GM23338 (cell line): ENCODE measurements around the gene SYNDIG1. TPM values are rescaled to one million over a fixed set of nuclear protein-coding genes. Genes with fewer than 3 reads are reported as not detected.

Experiments used
- ATAC-seq: fragments of 200-7000 bp; cut with Tn5 transposase; 3 replicates; pipeline ENCODE4 v1.9.1; 2020
- DNase-seq: peaks from one replicate; pipeline ENCODE4 v3.0.0-alpha.2; 2015; ENCODE audit warnings: low spot score
- H2AFZ ChIP-seq: fragments of 200-600 bp; sonication (generic); 2 replicates; pipeline ENCODE4 v1.8.0; 2016; ENCODE audit warnings: antibody characterized with exemption, mild to moderate bottlenecking, moderate library complexity
- H3F3A ChIP-seq: fragments of 200-600 bp; sonication (generic); replicated peaks from 2 replicates; pipeline ENCODE4 v1.8.0; 2017; ENCODE audit warnings: antibody characterized with exemption, mixed run types, low read depth
- H3K27ac ChIP-seq: fragments of 200-600 bp; sonication (generic); 2 replicates; pipeline ENCODE4 v1.6.1; 2016; ENCODE audit warnings: low read depth
- H3K27me3 ChIP-seq: fragments of 200-600 bp; sonication (generic); 2 replicates; pipeline ENCODE4 v1.8.0; 2016; ENCODE audit warnings: mild to moderate bottlenecking, mixed run types, moderate library complexity; ENCODE audit not compliant: insufficient read depth
- H3K36me3 ChIP-seq: fragments of 200-600 bp; sonication (generic); 2 replicates; pipeline ENCODE4 v1.8.0; 2016; ENCODE audit warnings: mild to moderate bottlenecking; ENCODE audit not compliant: insufficient read depth
- H3K4me1 ChIP-seq: fragments of 200-600 bp; sonication (generic); 2 replicates; pipeline ENCODE4 v1.8.0; 2016; ENCODE audit warnings: mild to moderate bottlenecking, moderate library complexity; ENCODE audit not compliant: insufficient read depth
- H3K4me2 ChIP-seq: fragments of 200-600 bp; sonication (generic); 2 replicates; pipeline ENCODE4 v1.7.1; 2017; ENCODE audit warnings: mixed run types
- H3K4me3 ChIP-seq: fragments of 200-600 bp; sonication (generic); 2 replicates; pipeline ENCODE4 v1.6.1; 2016; ENCODE audit warnings: mixed run types
- H3K79me2 ChIP-seq: fragments of 200-600 bp; sonication (generic); replicated peaks from 2 replicates; pipeline ENCODE4 v1.8.0; 2017; ENCODE audit warnings: mild to moderate bottlenecking; ENCODE audit not compliant: insufficient read depth
- H3K9me2 ChIP-seq: fragments of 200-600 bp; sonication (generic); 2 replicates; pipeline ENCODE4 v1.8.0; 2017; ENCODE audit not compliant: insufficient read depth
- H4K20me1 ChIP-seq: fragments of 200-600 bp; sonication (generic); replicated peaks from 2 replicates; pipeline ENCODE4 v1.8.0; 2017; ENCODE audit warnings: mild to moderate bottlenecking; ENCODE audit not compliant: insufficient read depth
- H3K27ac Mint-ChIP-seq: 2 replicates; pipeline ENCODE4 v1.8.0; 2020; ENCODE audit warnings: inconsistent platforms, mild to moderate bottlenecking, moderate library complexity, mixed read lengths
- H3K27me3 Mint-ChIP-seq: 3 replicates; pipeline ENCODE4 v1.8.0; 2022; ENCODE audit warnings: low read depth, mild to moderate bottlenecking, moderate library complexity, mixed read lengths, inconsistent platforms; ENCODE audit not compliant: insufficient read depth, poor library complexity
- H3K36me3 Mint-ChIP-seq: 3 replicates; pipeline ENCODE4 v1.8.0; 2021; ENCODE audit warnings: low read depth, mild to moderate bottlenecking, inconsistent platforms, moderate library complexity, mixed read lengths
- H3K4me1 Mint-ChIP-seq: 3 replicates; pipeline ENCODE4 v1.8.0; 2020; ENCODE audit warnings: mild to moderate bottlenecking, inconsistent platforms, mixed read lengths
- H3K4me3 Mint-ChIP-seq: 3 replicates; pipeline ENCODE4 v1.8.0; 2021; ENCODE audit warnings: moderate library complexity, mild to moderate bottlenecking, inconsistent platforms, mixed read lengths
- H3K9me3 Mint-ChIP-seq: 3 replicates; pipeline ENCODE4 v1.8.0; 2020; ENCODE audit warnings: moderate library complexity, mild to moderate bottlenecking, inconsistent platforms, mixed read lengths
- CTCF ChIP-seq, 2 experiments: fragments of 200-600 bp in 1 of 2; sonication (generic) in 1 of 2; conservative IDR thresholded peaks; 2 replicates each; pipeline versions ENCODE4 v1.5.1 to v1.6.1; 2016 to 2017; ENCODE audit warnings: antibody characterized with exemption in 2 of 2, low read depth in 2 of 2, mild to moderate bottlenecking in 2 of 2, moderate library complexity in 1 of 2
- ETS1 ChIP-seq: IDR thresholded peaks from 2 replicates; pipeline ENCODE4 v1.6.1; 2016; ENCODE audit warnings: antibody characterized with exemption
- EZH2 ChIP-seq: fragments of 200-600 bp; sonication (generic); IDR thresholded peaks from one replicate; pipeline ENCODE4 v1.8.0; 2017; ENCODE audit warnings: antibody characterized with exemption, mild to moderate bottlenecking, low read depth; ENCODE audit not compliant: unreplicated experiment
- EZH2phosphoT487 ChIP-seq: fragments of 200-600 bp; sonication (generic); IDR thresholded peaks from one replicate; pipeline ENCODE4 v1.8.1; 2018; ENCODE audit warnings: antibody characterized with exemption; ENCODE audit not compliant: unreplicated experiment
- JUNB ChIP-seq: IDR thresholded peaks from one replicate; pipeline ENCODE4 v1.6.1; 2016; ENCODE audit warnings: antibody characterized with exemption; ENCODE audit not compliant: unreplicated experiment
- STAT1 ChIP-seq: IDR thresholded peaks from one replicate; pipeline ENCODE4 v1.6.1; 2016; ENCODE audit warnings: antibody characterized with exemption; ENCODE audit not compliant: unreplicated experiment
- ZNF114 ChIP-seq: fragments of 250-450 bp; sonication (Bioruptor Pico); IDR thresholded peaks from 2 replicates; pipeline ENCODE4 v1.5.0; 2020; ENCODE audit warnings: mild to moderate bottlenecking, moderate library complexity
- ZNF331 ChIP-seq: fragments of 250-450 bp; sonication (Bioruptor Pico); IDR thresholded peaks from 2 replicates; pipeline ENCODE4 v1.5.0; 2020; ENCODE audit warnings: low read depth, mild to moderate bottlenecking, moderate library complexity
- polyA plus RNA-seq: library from polyadenylated mRNA; unstranded; fragments of >200 nt; fragmentation: Nextera tagmentation; extraction: Ambion mirVana; gene quantifications from 2 replicates; pipeline ENCODE4 v1.2.1, GENCODE V29; 2016
- total RNA-seq: library from RNA; depleted of rRNA; stranded (reverse); fragments of >200 nt; shearing (Covaris generic); gene quantifications from 2 replicates; pipeline ENCODE4 v1.2.3, GENCODE V29; 2014
- TF ChIP-seq, protein P1 (sequence below): IDR thresholded peaks from one replicate; pipeline ENCODE4 v1.6.1; 2018; ENCODE audit warnings: antibody characterized with exemption; ENCODE audit not compliant: unreplicated experiment
- TF ChIP-seq, protein P2 (sequence below): fragments of 250-450 bp; sonication (Bioruptor Pico); IDR thresholded peaks from 2 replicates; pipeline ENCODE4 v1.5.0; 2020; ENCODE audit warnings: mild to moderate bottlenecking, moderate library complexity

The SYNDIG1 gene
- total and polyA plus RNA-seq, 2 experiments from 2014 or later: 2.8 to 4.8 TPM

DNA sequence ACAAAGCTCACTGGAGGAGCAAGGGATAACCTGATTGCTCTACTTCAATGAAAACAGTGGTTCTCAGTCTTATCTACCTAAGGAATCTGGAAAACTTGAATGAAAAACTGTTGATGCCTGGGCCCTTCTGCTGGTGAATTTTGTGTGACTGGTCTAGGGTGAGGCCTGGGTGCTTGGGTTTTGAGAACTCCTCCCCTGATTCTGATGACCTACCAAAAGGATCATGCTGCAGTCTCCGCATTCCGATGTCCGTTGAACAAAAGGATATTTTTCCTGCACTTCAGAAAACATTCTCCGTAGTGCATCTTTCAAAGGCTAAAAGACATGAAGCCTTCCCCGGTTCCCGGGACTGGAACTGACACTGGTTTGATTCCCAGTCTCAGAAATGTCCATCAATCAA is 157.9 kb downstream of the SYNDIG1 start:
- H3K4me2 ChIP-seq: no peak overlapping the region
- no peaks in the 10 kb centered on the region for H3K36me3 ChIP-seq
- peaks cover 17% of the 10 kb centered on the region for H3K9me3 Mint-ChIP-seq
- H3K79me2 ChIP-seq: no peaks in the 10 kb centered on the region
- no peaks in the 10 kb centered on the region for H4K20me1 ChIP-seq
- peaks cover 11% of the 10 kb centered on the region for H3K36me3 Mint-ChIP-seq
- H2AFZ ChIP-seq: no peak overlapping the region
- no peak overlapping the region for H3K27ac Mint-ChIP-seq
- H3K4me1 Mint-ChIP-seq: peaks cover 3% of the 10 kb centered on the region; the same call in 1 of the 3 replicates
- H3K27me3 Mint-ChIP-seq: no peaks in the 10 kb centered on the region
- peaks cover 9% of the 10 kb centered on the region; the same call in 1 of the 2 replicates for H3K9me2 ChIP-seq
- no peak overlapping the region for H3K4me3 Mint-ChIP-seq
- H3K4me3 ChIP-seq: no peak overlapping the region
- H3K27me3 ChIP-seq: no peaks in the 10 kb centered on the region
- no peak overlapping the region for H3K27ac ChIP-seq
- ATAC-seq (no peak), DNase-seq (no peak)
- no peaks in the 10 kb centered on the region for H3K4me1 ChIP-seq
- no peaks in the 10 kb centered on the region for H3F3A ChIP-seq
- TF ChIP-seq EZH2 (no peak), EZH2phosphoT487 (no peak), ZNF114 (CRISPR knock-in tag) (no peak)

DNA sequence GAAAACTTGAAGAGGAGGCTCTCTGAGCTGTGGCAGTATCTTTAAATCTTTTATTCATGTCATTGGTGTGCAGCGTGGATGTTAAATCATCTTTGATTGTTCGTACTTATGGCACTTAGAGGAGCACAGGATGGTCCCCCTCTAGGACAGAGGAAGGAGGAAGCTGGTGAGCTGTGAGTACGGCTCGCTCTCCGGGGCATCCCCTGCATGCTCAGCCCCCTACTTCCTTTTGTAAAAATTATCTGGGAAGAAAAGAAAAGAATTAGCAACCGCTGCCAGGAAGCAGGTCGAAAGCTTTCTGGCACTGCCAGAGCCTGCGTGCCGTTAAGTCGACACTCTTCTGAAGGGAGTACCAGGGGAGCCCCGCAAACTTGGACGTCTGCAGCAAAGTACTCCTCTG is 158.5 kb downstream of the SYNDIG1 start:
- no peaks in the 10 kb centered on the region for H3K27me3 ChIP-seq
- no peaks in the 10 kb centered on the region for H3K4me1 ChIP-seq
- no peaks in the 10 kb centered on the region for H3K36me3 ChIP-seq
- H2AFZ ChIP-seq: no peak overlapping the region
- DNase-seq: no peak
- Mint-ChIP-seq H3K27ac (no peak overlapping the region), H3K9me3 (peaks cover 12% of the 10 kb centered on the region), H3K4me1 (peaks cover 3% of the 10 kb centered on the region; the same call in 2 of the 3 replicates), H3K27me3 (no peaks in the 10 kb centered on the region), H3K4me3 (no peak overlapping the region), H3K36me3 (peaks cover 11% of the 10 kb centered on the region)
- no peak overlapping the region for H3K4me2 ChIP-seq
- no peaks in the 10 kb centered on the region for H4K20me1 ChIP-seq
- H3K9me2 ChIP-seq: peaks cover 9% of the 10 kb centered on the region; the same call in 1 of the 2 replicates
- no peaks in the 10 kb centered on the region for H3F3A ChIP-seq
- no peak overlapping the region for H3K4me3 ChIP-seq
- ATAC-seq: no peak
- no peak overlapping the region for H3K27ac ChIP-seq
- no peaks in the 10 kb centered on the region for H3K79me2 ChIP-seq
- TF ChIP-seq, protein P1, sequence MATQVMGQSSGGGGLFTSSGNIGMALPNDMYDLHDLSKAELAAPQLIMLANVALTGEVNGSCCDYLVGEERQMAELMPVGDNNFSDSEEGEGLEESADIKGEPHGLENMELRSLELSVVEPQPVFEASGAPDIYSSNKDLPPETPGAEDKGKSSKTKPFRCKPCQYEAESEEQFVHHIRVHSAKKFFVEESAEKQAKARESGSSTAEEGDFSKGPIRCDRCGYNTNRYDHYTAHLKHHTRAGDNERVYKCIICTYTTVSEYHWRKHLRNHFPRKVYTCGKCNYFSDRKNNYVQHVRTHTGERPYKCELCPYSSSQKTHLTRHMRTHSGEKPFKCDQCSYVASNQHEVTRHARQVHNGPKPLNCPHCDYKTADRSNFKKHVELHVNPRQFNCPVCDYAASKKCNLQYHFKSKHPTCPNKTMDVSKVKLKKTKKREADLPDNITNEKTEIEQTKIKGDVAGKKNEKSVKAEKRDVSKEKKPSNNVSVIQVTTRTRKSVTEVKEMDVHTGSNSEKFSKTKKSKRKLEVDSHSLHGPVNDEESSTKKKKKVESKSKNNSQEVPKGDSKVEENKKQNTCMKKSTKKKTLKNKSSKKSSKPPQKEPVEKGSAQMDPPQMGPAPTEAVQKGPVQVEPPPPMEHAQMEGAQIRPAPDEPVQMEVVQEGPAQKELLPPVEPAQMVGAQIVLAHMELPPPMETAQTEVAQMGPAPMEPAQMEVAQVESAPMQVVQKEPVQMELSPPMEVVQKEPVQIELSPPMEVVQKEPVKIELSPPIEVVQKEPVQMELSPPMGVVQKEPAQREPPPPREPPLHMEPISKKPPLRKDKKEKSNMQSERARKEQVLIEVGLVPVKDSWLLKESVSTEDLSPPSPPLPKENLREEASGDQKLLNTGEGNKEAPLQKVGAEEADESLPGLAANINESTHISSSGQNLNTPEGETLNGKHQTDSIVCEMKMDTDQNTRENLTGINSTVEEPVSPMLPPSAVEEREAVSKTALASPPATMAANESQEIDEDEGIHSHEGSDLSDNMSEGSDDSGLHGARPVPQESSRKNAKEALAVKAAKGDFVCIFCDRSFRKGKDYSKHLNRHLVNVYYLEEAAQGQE: no peak
- TF ChIP-seq EZH2phosphoT487: no peak
- no peak for TF ChIP-seq ZNF331 (CRISPR knock-in tag)
- no peak for TF ChIP-seq ETS1
- no peak for TF ChIP-seq STAT1
- TF ChIP-seq, protein P2, sequence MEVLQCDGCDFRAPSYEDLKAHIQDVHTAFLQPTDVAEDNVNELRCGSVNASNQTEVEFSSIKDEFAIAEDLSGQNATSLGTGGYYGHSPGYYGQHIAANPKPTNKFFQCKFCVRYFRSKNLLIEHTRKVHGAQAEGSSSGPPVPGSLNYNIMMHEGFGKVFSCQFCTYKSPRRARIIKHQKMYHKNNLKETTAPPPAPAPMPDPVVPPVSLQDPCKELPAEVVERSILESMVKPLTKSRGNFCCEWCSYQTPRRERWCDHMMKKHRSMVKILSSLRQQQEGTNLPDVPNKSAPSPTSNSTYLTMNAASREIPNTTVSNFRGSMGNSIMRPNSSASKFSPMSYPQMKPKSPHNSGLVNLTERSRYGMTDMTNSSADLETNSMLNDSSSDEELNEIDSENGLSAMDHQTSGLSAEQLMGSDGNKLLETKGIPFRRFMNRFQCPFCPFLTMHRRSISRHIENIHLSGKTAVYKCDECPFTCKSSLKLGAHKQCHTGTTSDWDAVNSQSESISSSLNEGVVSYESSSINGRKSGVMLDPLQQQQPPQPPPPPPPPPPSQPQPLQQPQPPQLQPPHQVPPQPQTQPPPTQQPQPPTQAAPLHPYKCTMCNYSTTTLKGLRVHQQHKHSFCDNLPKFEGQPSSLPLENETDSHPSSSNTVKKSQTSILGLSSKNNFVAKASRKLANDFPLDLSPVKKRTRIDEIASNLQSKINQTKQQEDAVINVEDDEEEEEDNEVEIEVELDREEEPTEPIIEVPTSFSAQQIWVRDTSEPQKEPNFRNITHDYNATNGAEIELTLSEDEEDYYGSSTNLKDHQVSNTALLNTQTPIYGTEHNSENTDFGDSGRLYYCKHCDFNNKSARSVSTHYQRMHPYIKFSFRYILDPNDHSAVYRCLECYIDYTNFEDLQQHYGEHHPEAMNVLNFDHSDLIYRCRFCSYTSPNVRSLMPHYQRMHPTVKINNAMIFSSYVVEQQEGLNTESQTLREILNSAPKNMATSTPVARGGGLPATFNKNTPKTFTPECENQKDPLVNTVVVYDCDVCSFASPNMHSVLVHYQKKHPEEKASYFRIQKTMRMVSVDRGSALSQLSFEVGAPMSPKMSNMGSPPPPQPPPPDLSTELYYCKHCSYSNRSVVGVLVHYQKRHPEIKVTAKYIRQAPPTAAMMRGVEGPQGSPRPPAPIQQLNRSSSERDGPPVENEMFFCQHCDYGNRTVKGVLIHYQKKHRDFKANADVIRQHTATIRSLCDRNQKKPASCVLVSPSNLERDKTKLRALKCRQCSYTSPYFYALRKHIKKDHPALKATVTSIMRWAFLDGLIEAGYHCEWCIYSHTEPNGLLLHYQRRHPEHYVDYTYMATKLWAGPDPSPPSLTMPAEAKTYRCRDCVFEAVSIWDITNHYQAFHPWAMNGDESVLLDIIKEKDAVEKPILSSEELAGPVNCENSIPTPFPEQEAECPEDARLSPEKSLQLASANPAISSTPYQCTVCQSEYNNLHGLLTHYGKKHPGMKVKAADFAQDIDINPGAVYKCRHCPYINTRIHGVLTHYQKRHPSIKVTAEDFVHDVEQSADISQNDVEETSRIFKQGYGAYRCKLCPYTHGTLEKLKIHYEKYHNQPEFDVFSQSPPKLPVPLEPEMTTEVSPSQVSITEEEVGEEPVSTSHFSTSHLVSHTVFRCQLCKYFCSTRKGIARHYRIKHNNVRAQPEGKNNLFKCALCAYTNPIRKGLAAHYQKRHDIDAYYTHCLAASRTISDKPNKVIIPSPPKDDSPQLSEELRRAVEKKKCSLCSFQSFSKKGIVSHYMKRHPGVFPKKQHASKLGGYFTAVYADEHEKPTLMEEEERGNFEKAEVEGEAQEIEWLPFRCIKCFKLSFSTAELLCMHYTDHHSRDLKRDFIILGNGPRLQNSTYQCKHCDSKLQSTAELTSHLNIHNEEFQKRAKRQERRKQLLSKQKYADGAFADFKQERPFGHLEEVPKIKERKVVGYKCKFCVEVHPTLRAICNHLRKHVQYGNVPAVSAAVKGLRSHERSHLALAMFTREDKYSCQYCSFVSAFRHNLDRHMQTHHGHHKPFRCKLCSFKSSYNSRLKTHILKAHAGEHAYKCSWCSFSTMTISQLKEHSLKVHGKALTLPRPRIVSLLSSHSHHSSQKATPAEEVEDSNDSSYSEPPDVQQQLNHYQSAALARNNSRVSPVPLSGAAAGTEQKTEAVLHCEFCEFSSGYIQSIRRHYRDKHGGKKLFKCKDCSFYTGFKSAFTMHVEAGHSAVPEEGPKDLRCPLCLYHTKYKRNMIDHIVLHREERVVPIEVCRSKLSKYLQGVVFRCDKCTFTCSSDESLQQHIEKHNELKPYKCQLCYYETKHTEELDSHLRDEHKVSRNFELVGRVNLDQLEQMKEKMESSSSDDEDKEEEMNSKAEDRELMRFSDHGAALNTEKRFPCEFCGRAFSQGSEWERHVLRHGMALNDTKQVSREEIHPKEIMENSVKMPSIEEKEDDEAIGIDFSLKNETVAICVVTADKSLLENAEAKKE (CRISPR knock-in tag): no peak
- no peak for TF ChIP-seq JUNB
- TF ChIP-seq CTCF (conservative IDR thresholded peaks at IDR 0.05; ENCODE audit: low read depth in 2 of 2): no peak
- no peak for TF ChIP-seq ZNF114 (CRISPR knock-in tag)
